ENCODE results near the gene HOXC5. TPM values are rescaled to one million over a fixed set of nuclear protein-coding genes. Genes with fewer than 3 reads are reported as not detected.

The HOXC5 gene
- total RNA-seq, 1 donor from 2014 or later: not detected

DNA sequence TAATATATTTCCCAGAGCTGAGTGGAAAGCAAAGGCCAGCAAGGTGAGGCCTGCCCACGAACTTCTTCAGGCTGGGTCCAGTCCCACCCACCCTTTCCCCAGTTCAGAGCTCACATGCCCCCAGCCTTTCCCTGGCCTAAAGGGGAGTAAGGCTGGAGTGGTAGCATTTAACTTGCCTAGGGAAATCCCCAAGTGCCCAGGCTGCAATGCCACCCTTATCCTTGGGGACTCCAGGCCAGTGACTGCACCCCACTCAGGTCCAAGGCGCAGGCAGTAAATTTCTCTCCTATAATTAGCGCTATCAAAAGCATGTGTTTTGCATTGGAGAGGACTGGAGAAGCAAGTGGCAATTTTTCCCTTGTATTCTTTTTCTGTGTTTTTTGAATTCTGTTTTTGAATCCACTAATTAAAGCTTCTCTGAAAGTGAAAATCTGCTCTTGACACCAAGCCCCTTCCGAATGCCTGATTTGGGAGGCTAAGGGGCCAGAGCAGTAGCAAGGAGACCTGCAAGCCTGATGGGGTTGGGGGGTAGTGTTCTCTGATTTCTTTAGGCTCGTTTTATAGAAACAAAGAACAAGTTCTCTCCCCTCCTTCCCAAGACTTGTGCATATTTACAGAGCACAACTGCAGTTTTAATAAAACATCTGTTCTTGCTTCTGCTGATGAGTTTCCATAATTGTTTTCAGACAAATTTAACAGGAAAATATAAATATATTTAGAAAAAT, 8.1 kb upstream of the HOXC5 start:
- H3K27me3 Mint-ChIP-seq (ENCODE audit: unreplicated experiment): peaks cover 53% of the 10 kb centered on the region
- DNase-seq (ENCODE audit: low spot score): no peak
- H3K4me3 Mint-ChIP-seq (ENCODE audit: unreplicated experiment): no peak overlapping the region
- no peaks in the 10 kb centered on the region for H3K9me3 Mint-ChIP-seq (ENCODE audit: unreplicated experiment)
- no peaks in the 10 kb centered on the region for H3K36me3 Mint-ChIP-seq (ENCODE audit: low read depth, unreplicated experiment)
- peaks cover 19% of the 10 kb centered on the region for H3K4me1 Mint-ChIP-seq (ENCODE audit: unreplicated experiment)
- TF ChIP-seq, protein P1, sequence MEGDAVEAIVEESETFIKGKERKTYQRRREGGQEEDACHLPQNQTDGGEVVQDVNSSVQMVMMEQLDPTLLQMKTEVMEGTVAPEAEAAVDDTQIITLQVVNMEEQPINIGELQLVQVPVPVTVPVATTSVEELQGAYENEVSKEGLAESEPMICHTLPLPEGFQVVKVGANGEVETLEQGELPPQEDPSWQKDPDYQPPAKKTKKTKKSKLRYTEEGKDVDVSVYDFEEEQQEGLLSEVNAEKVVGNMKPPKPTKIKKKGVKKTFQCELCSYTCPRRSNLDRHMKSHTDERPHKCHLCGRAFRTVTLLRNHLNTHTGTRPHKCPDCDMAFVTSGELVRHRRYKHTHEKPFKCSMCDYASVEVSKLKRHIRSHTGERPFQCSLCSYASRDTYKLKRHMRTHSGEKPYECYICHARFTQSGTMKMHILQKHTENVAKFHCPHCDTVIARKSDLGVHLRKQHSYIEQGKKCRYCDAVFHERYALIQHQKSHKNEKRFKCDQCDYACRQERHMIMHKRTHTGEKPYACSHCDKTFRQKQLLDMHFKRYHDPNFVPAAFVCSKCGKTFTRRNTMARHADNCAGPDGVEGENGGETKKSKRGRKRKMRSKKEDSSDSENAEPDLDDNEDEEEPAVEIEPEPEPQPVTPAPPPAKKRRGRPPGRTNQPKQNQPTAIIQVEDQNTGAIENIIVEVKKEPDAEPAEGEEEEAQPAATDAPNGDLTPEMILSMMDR (IDR thresholded peaks at IDR 0.05; ENCODE audit: unreplicated experiment): no peak
- H3K27ac Mint-ChIP-seq (ENCODE audit: unreplicated experiment): no peak overlapping the region

DNA sequence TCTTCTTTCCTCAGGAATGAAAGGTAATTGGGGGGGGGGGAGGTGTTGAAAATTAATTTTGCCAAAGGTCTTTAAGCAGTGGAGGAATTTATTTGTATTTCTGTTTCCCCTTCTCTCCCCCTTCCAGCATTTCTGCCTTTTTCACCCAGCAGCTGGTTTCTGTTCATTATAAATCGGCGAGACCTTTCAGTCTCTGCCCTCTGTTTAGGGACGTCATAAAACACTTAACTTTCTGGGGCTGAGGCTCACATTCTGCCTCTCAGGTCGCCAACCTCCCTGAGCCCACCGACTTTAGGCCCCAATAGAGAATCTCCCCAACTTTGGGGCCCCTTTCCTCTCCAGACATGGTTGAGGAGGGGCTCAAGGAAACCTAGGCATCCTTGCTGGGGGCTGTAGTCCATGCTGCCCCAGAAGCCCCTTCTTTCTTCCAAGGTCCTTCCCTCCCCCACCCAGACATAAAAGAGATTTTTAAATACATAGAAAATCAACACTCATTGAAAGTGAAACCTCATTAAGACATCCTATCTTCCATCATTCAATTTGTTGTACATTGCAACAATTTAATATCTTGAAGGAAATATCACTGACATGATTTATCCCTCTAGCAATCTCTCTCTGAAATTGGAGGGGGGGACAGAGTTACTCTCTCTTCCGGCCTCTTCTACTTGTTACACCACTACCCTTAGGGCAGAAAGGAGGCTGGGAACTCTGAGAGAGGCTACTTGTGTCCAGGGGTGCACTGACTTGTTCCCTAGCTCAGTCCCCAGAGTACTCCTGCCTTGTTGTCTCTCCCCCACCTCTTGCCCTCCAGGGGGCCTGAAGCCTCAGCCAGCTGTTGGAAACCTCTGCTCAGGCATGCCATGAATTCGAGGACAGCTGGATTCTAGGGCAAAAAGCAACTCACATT, 7.1 kb upstream of the HOXC5 start:
- Mint-ChIP-seq H3K4me3 (ENCODE audit: unreplicated experiment) (no peak overlapping the region), H3K4me1 (ENCODE audit: unreplicated experiment) (peaks cover 22% of the 10 kb centered on the region), H3K9me3 (ENCODE audit: unreplicated experiment) (no peaks in the 10 kb centered on the region), H3K36me3 (ENCODE audit: low read depth, unreplicated experiment) (peaks cover 3% of the 10 kb centered on the region), H3K27ac (ENCODE audit: unreplicated experiment) (no peak overlapping the region), H3K27me3 (ENCODE audit: unreplicated experiment) (peaks cover 54% of the 10 kb centered on the region)
- TF ChIP-seq, protein P1 (IDR thresholded peaks at IDR 0.05; ENCODE audit: unreplicated experiment): no peak
- no peak for DNase-seq (ENCODE audit: low spot score)

DNA sequence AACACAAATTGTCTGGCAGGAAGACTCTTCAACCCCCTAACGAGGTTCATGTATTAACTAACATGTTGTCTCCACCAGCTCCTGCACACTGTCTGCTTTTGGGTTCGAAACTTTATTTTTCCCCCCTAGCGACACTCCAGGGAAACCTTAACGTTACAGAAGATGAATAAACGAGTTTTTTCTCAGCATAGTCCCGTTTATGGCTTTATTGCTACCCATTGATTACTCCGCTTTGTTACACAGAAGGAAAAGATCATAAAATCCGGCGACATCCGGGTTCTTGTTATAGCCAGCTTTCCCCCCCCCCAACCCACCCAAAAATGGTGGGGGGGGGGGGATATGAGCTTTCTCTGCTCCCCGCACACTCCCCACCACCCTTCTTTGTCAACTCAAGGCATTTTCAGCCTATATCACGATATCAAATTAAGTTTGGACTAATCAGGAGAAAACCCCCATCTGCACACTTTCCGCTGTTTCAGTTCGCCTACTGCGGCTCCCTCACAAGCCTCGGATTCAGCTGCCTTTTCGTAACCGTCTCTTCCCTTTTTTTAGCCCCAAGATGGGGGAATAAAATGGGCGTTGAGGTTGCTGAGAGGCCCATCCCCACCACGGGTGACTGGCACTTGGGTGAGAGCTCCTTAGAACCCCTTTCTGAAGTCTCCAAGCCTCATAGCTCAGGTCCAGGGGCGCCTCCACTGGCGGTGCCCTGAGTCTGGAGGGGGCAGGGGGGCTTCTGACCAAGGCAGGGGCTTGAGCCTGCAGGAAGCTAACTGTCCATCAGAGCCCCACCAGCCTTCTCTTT, 6.0 kb upstream of the HOXC5 start:
- H3K4me3 Mint-ChIP-seq (ENCODE audit: unreplicated experiment): no peak overlapping the region
- H3K36me3 Mint-ChIP-seq (ENCODE audit: low read depth, unreplicated experiment): peaks cover 3% of the 10 kb centered on the region
- no peak for DNase-seq (ENCODE audit: low spot score)
- no peak overlapping the region for H3K27ac Mint-ChIP-seq (ENCODE audit: unreplicated experiment)
- TF ChIP-seq, protein P1 (IDR thresholded peaks at IDR 0.05; ENCODE audit: unreplicated experiment): no peak
- H3K9me3 Mint-ChIP-seq (ENCODE audit: unreplicated experiment): no peaks in the 10 kb centered on the region
- peaks cover 47% of the 10 kb centered on the region for H3K27me3 Mint-ChIP-seq (ENCODE audit: unreplicated experiment)
- H3K4me1 Mint-ChIP-seq (ENCODE audit: unreplicated experiment): peaks cover 16% of the 10 kb centered on the region

DNA sequence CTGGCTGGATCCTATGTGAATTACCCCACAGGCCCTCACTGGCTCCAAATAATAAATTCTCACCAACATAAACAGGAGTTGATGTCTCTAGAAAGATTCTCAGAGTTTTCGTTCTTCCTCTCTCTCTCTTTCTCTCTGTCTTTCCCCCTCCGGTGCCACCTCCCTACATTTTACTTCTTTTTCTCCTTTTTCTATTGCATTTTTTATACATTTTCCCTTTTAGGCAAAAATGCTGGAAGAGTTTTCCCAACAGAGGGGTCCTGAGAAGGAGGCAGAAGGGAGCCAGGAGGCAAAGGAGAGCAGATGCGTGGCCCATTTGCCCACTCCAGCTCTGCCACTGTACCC, 5.4 kb upstream of the HOXC5 start:
- Mint-ChIP-seq H3K9me3 (ENCODE audit: unreplicated experiment) (no peaks in the 10 kb centered on the region), H3K27ac (ENCODE audit: unreplicated experiment) (no peak overlapping the region), H3K4me1 (ENCODE audit: unreplicated experiment) (peaks cover 20% of the 10 kb centered on the region), H3K4me3 (ENCODE audit: unreplicated experiment) (no peak overlapping the region), H3K27me3 (ENCODE audit: unreplicated experiment) (peaks cover 47% of the 10 kb centered on the region), H3K36me3 (ENCODE audit: low read depth, unreplicated experiment) (peaks cover 3% of the 10 kb centered on the region)
- TF ChIP-seq, protein P1 (IDR thresholded peaks at IDR 0.05; ENCODE audit: unreplicated experiment): no peak
- no peak for DNase-seq (ENCODE audit: low spot score)
